HG03066 (cell line): Measurements from ENCODE around the gene TLR2.
"Not testable (repeated sequence)": the region's sequence is repeated elsewhere in the genome, so short reads cannot be mapped to it uniquely, and the experiment has no call there.

ENCODE experiments used
- ATAC-seq: cut with Tn5 transposase; IDR thresholded peaks from one replicate; pipeline ENCODE4 v1.9.1; 2021; ENCODE audit warnings: low read depth; ENCODE audit not compliant: unreplicated experiment

TLR2 gene

GRCh38 chr4:153655928-153656327 lies 28.2 kb upstream of the TLR2 start:
- ATAC-seq = no peak

GRCh38 chr4:153661215-153661822 lies 22.8 kb upstream of the TLR2 start:
- no peak for ATAC-seq

DNA sequence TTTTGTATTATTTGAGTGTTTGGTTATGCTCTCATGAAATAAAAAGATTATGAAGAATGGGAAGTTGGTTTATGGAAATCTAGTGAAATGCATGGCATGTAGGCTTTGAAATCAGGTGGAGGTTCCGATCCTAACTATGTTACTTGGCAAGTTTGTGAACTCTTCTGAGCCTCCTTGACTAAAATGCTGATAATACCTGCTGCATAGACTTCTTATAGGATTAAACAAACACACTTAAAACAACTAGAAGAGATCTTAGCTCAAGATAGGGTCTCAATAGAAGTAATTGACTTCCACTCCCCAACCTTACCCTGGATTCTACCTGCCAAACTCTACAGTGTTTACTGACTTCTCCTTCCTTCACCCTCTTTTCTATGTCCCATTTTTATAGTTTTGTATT lies 22.2 kb upstream of the TLR2 start:
- no peak for ATAC-seq

- no peak for ATAC-seq
Measured at GRCh38 chr4:153663667-153664066, 20.4 kb upstream of the TLR2 start.

DNA sequence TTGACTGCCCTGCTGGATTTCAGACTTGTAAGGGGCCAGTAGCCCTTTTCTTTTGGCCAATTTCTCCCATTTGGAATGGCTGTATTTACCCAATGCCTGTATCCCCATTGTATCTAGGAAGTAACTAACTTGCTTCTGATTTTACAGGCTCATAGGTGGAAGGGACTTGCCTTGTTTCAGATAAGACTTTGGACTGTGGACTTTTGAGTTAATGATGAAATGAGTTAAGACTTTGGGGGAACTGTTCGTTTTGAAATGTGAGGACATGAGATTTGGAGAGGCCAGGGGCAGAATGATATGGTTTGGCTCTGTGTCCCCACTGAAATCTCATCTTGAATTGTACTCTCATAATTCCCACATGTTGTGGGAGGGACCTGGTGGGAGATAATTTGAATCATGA lies 17.6 kb upstream of the TLR2 start:
- not testable (repeated sequence) for ATAC-seq

DNA sequence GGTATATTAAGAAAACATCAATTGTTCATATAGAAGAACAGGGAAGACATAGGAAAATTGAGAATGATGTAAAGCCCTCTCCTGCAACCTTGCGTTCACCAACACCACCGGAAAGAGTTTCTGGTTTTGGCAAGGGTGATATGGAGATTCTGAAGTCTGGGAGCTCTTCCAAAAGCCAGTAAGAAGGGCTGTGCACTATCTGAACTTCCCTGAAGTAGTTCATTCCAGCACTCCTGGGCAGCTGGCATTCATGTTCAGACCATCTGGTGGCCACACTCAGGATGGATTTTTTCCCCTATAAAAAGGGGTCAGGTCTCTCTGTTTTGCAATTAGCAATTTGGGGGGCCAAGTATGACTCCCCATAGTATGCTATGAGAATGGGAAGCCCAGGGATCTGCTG lies 15.4 kb upstream of the TLR2 start:
- no peak for ATAC-seq

DNA sequence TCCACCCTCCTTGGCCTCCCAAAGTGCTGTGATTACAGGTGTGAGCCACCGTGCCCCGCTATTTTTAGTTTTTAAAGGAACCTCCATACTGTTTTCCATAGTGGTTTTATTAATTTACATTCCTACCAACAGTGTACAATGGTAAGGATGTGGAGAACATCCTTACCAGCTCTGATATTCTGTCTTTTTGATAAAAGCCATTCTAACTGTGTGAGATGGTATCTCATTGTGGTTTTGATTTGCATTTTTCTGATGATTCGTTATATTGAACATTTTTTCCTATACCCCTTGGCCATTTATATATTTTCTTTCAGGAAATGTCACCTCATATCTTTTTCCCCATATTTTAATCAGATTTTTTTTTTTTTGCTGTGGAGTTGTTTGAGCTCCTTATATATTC lies 14.2 kb upstream of the TLR2 start:
- ATAC-seq = no peak

DNA sequence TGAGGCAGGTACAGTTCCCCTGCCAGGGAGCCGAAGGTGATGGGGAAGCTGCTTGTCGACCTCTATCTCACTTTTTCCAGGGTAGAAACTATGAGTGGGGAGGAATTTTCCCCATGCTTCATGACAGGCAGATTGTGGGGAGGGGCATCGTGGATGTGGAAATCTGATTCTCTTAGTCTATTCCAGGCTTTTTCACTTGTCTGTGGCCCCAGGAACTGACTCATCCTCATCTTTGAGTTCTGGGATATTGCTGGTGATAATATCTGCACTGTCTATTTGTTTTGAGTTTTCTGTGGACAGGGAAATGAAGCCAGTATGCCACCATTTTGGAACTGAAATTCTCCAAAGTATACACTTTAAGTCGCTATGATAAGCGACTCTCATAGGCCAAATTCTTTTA lies 7.6 kb upstream of the TLR2 start:
- ATAC-seq = no peak

- ATAC-seq = no peak
Measured at GRCh38 chr4:153676984-153677383, 7.1 kb upstream of the TLR2 start.

DNA sequence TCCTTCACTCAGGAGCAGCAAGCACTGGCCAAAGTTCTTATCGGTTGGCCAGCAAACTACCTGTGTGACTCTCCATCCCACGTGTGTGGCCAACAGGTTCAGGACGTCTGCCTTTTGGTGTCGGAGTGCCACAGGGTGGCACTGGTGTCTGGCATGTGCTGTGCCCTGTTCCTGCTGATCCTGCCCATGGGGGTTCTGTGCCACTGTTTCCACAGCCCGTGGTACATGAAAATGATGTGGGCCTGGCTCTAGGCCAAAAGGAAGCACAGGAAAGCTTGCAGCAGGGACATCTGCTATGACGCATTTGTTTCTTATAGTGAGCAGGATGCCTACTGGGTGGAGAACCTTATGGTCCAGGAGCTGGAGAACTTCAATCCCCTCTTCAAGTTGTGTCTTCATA lies 4.6 kb upstream of the TLR2 start:
- no peak for ATAC-seq

DNA sequence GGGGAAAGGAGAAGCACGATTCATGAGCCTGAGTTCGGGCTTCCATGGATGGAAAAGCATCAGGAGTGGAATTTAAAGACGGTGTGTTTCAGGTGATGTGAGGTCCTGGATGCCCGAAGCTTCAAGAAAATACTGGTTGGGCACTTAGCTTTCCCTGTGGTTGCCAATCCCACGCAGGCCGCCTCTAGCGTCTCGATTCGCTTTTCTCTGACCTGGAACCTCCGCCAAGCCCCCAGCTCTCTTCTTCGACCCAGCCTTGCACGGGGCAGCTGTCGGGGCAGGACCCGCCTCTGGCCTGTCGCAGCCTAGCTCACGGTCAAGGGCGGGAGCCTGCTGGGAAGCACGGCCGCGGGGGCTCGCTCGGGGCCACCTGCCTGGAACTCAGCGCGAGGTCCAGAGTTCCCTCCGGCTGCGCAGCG lies 308 bp upstream of the TLR2 start:
- ATAC-seq = no peak

- ATAC-seq = no peak
Measured at GRCh38 chr4:153684971-153685371, 891 bp downstream of the TLR2 start.

DNA sequence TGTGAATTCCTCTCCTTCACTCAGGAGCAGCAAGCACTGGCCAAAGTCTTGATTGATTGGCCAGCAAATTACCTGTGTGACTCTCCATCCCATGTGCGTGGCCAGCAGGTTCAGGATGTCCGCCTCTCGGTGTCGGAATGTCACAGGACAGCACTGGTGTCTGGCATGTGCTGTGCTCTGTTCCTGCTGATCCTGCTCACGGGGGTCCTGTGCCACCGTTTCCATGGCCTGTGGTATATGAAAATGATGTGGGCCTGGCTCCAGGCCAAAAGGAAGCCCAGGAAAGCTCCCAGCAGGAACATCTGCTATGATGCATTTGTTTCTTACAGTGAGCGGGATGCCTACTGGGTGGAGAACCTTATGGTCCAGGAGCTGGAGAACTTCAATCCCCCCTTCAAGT lies 20.4 kb downstream of the TLR2 start:
- no peak for ATAC-seq

- ATAC-seq = peak; percentile 83
Measured at GRCh38 chr4:153705743-153706468, 21.8 kb downstream of the TLR2 start.

GRCh38 chr4:153706519-153706918 lies 22.4 kb downstream of the TLR2 start:
- peak; percentile 36 for ATAC-seq

DNA sequence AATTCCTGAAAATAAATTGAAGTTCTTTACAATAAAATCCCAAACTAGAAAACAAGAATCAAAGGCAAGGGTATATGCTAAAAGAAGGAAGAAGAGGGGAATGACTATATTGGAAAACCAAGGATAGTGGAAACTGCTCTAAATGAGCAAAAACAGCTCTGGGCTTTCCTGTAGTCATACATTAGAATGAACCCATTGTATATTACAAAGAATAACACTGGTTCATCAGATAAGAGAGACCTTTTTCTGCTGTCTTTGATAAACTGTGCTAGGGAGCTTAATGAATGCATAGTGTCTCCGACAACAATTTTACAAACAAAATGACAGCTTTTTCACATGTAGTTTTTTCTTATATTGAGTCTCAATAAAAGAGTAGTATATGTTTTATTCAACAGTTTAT lies 26.6 kb downstream of the TLR2 start:
- no peak for ATAC-seq

- no peak for ATAC-seq
Measured at GRCh38 chr4:153713866-153714646, 30.0 kb downstream of the TLR2 start.

- ATAC-seq = no peak
Measured at GRCh38 chr4:153722036-153722435, 38.0 kb downstream of the TLR2 start.

DNA sequence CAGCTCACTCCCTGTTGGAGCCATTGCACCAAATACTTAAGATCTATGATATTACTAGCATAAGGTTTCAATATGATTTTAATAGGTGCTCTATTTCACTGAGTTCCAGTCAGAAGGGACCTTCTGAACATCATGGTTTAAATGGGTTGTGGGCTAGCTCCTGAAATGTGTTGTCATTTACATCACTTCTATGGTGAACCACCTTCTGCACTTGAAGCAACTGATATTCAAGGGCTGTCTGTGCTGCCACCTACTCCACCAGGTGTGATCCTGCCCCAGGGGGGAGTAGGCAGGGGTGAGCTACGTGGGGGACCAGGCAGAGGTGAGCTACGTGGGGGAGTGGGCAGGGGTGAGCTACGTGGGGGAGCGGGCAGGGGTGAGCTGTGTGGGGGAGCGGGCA lies 40.5 kb downstream of the TLR2 start:
- no peak for ATAC-seq

GRCh38 chr4:153725136-153725830 lies 41.2 kb downstream of the TLR2 start:
- ATAC-seq = no peak

DNA sequence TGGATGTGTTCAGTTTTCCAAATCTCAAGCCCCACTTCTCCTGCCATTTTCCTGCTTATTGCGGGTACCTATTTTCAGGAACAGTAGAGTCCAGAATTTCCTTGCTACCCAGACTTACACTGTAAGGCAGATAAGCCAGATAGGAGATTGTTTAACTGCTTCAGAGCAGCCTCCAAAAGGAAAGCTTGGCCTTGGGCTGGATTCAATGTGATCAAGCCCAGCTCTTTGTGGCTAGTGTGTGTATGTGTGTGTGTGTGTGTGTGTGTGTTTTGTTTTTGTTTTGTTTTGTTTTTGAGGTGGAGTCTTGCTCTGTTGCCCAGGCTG lies 41.7 kb downstream of the TLR2 start:
- ATAC-seq = no peak
